ENCODE results near the gene CCDC89.

Gene CCDC89

DNA sequence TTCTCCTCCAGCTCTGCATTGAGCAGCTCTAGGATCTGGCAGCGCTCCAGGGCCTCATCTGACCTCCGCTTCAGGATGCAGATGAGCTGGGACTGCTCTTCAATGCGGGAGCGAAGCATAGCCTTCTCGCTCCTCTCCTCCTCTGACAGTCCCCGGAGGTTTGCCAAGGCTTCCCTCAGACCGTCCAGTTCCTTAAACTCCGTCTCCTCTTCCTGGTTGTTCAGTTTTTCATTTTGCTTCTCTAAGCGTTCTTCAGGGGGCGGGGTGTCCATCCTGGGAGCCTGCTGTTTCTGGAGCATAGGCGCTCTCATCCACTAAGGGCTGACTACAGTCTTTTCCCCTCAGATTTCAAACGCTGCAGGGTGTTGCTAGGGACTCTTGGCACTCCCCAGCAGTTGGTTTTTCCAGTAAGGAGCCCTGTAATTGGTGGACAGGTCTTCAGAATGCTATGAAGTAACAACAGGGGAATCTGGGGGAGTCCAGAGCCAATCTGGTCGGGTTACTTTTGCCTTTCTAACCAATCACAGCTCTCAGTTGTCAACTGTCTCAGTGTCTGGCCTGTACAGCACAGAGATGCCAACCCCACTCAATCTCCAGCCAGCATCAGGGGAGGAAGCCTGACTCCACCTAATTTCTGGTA lies at the start of gene CCDC89:
CCDC89 (minus strand) TSS at position 376 of the 640 bp plus-strand sequence; CDS start at position 311, 65 bp downstream.
- H3K4me3 ChIP-seq (ENCODE audit: low read length), result no peak within 1 kb of the TSS
- no peak for DNase-seq (ENCODE audit: low read depth, low spot score)
- no peaks in the 10 kb centered on the region for H3K36me3 ChIP-seq (ENCODE audit: control insufficient read depth, insufficient read depth, low read length)
- H3K27ac ChIP-seq (ENCODE audit: low read length), result no peak within 1 kb of the TSS
- H3K27me3 ChIP-seq (ENCODE audit: control insufficient read depth, insufficient read depth, low read length), result no peaks in the 10 kb centered on the region
- H3K9me3 ChIP-seq (ENCODE audit: control insufficient read depth, insufficient read depth, low read length), result no peaks in the 10 kb centered on the region
- WGBS (ENCODE audit: insufficient coverage, insufficient read length), result no CpG with 5 or more reads among the region's 13 CpGs
- H3K4me1 ChIP-seq (ENCODE audit: control insufficient read depth, insufficient read depth, low read length), result peaks cover 2% of the 10 kb centered on the region

DNA sequence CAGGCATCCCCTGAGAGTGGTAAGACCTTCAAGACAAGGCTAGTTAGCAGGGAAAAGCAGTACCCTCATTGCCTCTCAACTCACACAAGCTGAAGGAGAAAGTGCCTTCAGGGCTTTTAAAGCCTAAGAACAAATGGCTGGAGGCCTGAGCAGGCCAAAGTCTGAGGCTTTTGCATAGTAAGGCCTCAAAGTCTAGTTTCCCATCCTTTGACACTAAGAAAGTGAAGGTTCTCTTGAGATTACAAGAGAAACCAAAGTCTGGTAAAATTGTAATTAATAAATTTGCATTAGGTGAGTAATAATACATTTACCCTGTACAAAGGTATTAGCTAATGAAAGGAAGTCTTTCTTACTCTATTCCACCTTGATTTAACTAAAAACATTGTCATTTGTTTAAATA lies 47.0 kb upstream of the CCDC89 start:
- H3K27ac ChIP-seq (ENCODE audit: low read length), result no peak overlapping the region
- no peak for DNase-seq (ENCODE audit: low read depth, low spot score)
- H3K4me3 ChIP-seq (ENCODE audit: low read length), result no peak overlapping the region
- H3K9me3 ChIP-seq (ENCODE audit: control insufficient read depth, insufficient read depth, low read length), result no peaks in the 10 kb centered on the region
- no peaks in the 10 kb centered on the region for H3K36me3 ChIP-seq (ENCODE audit: control insufficient read depth, insufficient read depth, low read length)
- H3K4me1 ChIP-seq (ENCODE audit: control insufficient read depth, insufficient read depth, low read length), result no peaks in the 10 kb centered on the region
- H3K27me3 ChIP-seq (ENCODE audit: control insufficient read depth, insufficient read depth, low read length), result no peaks in the 10 kb centered on the region

DNA sequence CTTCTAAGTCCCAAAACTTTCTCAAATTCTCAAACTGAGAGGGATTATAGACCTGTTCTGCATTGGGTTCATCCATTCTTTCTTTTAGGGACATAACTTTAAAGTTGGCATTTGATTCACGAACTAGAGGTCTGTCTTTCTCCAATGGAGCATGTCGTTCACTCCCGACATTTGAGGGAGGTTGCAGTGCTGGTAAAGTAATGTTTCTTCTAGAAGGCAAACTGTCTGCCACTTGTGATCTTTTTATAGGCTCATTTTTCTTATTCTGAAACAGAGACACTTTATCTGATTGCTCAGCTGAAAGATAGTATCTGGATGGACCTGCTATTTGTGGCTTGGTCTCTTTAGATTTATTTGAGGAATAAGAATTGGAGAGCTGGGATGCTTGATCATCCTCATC lies 40.4 kb upstream of the CCDC89 start:
- DNase-seq (ENCODE audit: low read depth, low spot score), result no peak
- Histone ChIP-seq H3K4me3 (ENCODE audit: low read length) (no peak overlapping the region), H3K4me1 (ENCODE audit: control insufficient read depth, insufficient read depth, low read length) (no peaks in the 10 kb centered on the region), H3K27me3 (ENCODE audit: control insufficient read depth, insufficient read depth, low read length) (no peaks in the 10 kb centered on the region), H3K9me3 (ENCODE audit: control insufficient read depth, insufficient read depth, low read length) (no peaks in the 10 kb centered on the region), H3K27ac (ENCODE audit: low read length) (no peak overlapping the region), H3K36me3 (ENCODE audit: control insufficient read depth, insufficient read depth, low read length) (no peaks in the 10 kb centered on the region)
- no CpG with 5 or more reads among the region's 3 CpGs for WGBS (ENCODE audit: insufficient coverage, insufficient read length)

DNA sequence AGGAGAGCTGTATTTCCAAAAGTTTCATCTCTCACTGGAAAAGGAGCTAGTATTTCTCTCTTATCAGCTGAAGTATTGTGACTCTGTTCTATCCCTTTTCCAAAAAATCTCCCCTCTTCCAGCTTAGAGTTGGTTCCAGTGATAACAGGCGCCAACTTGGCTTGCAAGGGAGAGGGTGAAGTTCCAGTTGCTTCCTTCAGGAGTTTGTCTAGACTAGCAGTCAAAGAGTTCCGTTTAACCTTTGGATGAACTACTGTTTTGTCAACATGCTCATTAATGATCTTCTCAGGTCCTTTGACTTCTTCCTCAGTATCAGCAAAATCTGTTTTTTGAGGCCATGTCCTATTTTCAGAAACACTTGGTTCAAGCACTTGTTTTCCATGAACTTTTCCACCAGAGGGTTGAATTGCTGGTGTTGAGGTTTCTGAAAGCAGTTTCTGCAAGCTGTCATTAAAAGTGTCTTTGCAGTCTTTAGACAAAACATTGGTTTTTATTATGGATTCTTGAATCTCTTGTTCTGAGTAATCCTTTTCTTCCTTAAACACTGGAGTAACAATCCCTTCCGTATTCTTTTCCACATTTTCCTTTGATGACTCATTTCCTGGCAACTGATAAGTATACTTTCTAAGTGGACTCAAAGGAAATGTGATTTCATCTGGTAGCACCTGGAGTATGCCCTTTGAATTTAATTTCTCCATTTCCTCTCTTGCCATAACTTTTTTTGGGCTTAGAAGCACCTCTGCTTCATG lies 39.7 kb upstream of the CCDC89 start:
- no CpG with 5 or more reads among the region's 3 CpGs for WGBS (ENCODE audit: insufficient coverage, insufficient read length)
- Histone ChIP-seq H3K27me3 (ENCODE audit: control insufficient read depth, insufficient read depth, low read length) (no peaks in the 10 kb centered on the region), H3K27ac (ENCODE audit: low read length) (no peak overlapping the region), H3K4me3 (ENCODE audit: low read length) (no peak overlapping the region), H3K9me3 (ENCODE audit: control insufficient read depth, insufficient read depth, low read length) (no peaks in the 10 kb centered on the region), H3K4me1 (ENCODE audit: control insufficient read depth, insufficient read depth, low read length) (no peaks in the 10 kb centered on the region), H3K36me3 (ENCODE audit: control insufficient read depth, insufficient read depth, low read length) (no peaks in the 10 kb centered on the region)
- DNase-seq (ENCODE audit: low read depth, low spot score), result no peak

DNA sequence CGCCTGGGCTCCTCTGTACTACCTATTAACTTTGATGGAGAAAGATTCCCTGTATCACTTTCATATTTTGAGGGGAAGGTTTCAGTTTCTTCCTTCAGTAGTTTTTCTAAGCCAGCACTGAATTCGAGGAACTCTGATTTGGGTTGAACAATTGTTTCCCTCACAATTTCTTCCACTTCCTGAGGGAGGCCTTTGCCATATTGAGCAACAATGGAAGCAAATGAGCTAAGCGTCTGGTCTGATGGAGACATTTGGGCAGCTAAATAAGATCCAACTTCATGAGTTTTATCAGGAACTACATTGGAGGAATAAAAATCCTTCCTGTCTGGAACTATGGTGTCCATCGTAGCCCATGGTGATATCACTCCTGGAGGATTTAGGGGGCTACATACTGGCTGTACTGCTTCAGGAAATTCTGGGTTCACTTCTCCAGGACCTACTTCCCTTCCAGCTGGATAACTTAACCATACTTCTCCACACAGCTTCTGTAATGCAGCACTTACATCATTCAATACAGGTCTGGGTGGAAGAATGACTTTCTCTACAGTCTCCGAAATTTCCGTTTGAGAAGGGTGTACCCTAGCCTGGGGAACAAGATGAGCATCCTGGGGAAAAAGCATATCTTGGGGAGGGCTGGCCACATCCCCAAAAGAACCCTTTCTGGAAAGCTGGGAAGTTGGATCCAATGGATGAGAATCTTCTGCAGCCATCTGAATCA lies 38.9 kb upstream of the CCDC89 start:
- H3K9me3 ChIP-seq (ENCODE audit: control insufficient read depth, insufficient read depth, low read length), result no peaks in the 10 kb centered on the region

DNA sequence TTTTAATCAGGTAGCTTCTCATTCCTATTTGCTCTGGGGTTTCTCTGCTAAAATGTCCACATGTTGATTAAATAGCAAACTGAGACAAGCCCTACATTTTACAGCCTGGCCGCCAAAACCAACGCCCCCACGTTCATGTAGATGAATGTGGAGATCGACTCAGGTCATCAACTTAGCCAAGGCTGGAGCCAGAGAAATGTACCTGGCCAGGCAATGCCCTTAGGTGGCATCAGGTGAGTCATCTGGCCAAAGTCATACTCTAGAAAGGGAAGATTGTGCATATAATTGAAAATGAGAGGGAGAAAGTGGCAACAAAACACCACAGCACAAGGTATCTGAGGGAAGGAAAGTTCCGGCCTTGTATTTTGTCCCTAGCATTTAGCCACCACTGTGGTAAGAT lies 37.1 kb upstream of the CCDC89 start:
- no CpG with 5 or more reads among the region's 5 CpGs for WGBS (ENCODE audit: insufficient coverage, insufficient read length)
- Histone ChIP-seq H3K36me3 (ENCODE audit: control insufficient read depth, insufficient read depth, low read length) (no peaks in the 10 kb centered on the region), H3K4me1 (ENCODE audit: control insufficient read depth, insufficient read depth, low read length) (peaks cover 3% of the 10 kb centered on the region; the same call in 1 of the 2 replicates), H3K4me3 (ENCODE audit: low read length) (no peak overlapping the region), H3K9me3 (ENCODE audit: control insufficient read depth, insufficient read depth, low read length) (no peaks in the 10 kb centered on the region), H3K27me3 (ENCODE audit: control insufficient read depth, insufficient read depth, low read length) (no peaks in the 10 kb centered on the region), H3K27ac (ENCODE audit: low read length) (no peak overlapping the region)
- DNase-seq (ENCODE audit: low read depth, low spot score), result no peak

More for the DNA sequence above, 38.9 kb upstream of the CCDC89 start:
- DNase-seq (ENCODE audit: low read depth, low spot score), result no peak
- Histone ChIP-seq H3K27me3 (ENCODE audit: control insufficient read depth, insufficient read depth, low read length) (no peaks in the 10 kb centered on the region), H3K4me3 (ENCODE audit: low read length) (no peak overlapping the region), H3K36me3 (ENCODE audit: control insufficient read depth, insufficient read depth, low read length) (no peaks in the 10 kb centered on the region), H3K27ac (ENCODE audit: low read length) (no peak overlapping the region), H3K4me1 (ENCODE audit: control insufficient read depth, insufficient read depth, low read length) (no peaks in the 10 kb centered on the region)
- WGBS (ENCODE audit: insufficient coverage, insufficient read length), result no CpG with 5 or more reads among the region's 6 CpGs

DNA sequence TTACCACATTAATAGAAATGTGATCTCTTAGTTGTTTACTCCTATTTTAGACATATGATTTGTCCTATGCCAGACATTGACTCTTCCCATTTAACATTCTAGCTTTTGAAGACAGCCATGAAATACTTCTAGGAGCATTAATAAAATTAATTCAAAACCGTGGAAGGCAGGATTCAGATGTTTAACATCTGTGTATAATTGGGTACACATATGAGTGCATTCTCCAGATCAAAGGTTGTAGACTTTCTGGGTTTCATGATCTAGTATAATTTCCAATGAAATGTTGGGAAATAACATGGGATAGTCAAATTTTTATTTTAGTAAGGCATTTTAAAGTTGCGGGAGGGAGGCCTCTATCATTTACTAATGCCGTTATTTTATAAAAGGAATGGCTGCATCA lies 35.2 kb upstream of the CCDC89 start:
- Histone ChIP-seq H3K4me3 (ENCODE audit: low read length) (no peak overlapping the region), H3K36me3 (ENCODE audit: control insufficient read depth, insufficient read depth, low read length) (no peaks in the 10 kb centered on the region), H3K27me3 (ENCODE audit: control insufficient read depth, insufficient read depth, low read length) (no peaks in the 10 kb centered on the region), H3K9me3 (ENCODE audit: control insufficient read depth, insufficient read depth, low read length) (no peaks in the 10 kb centered on the region), H3K27ac (ENCODE audit: low read length) (no peak overlapping the region), H3K4me1 (ENCODE audit: control insufficient read depth, insufficient read depth, low read length) (peaks cover 4% of the 10 kb centered on the region; the same call in 1 of the 2 replicates)
- DNase-seq (ENCODE audit: low read depth, low spot score), result no peak
- WGBS (ENCODE audit: insufficient coverage, insufficient read length), result no CpG with 5 or more reads among the region's 3 CpGs

DNA sequence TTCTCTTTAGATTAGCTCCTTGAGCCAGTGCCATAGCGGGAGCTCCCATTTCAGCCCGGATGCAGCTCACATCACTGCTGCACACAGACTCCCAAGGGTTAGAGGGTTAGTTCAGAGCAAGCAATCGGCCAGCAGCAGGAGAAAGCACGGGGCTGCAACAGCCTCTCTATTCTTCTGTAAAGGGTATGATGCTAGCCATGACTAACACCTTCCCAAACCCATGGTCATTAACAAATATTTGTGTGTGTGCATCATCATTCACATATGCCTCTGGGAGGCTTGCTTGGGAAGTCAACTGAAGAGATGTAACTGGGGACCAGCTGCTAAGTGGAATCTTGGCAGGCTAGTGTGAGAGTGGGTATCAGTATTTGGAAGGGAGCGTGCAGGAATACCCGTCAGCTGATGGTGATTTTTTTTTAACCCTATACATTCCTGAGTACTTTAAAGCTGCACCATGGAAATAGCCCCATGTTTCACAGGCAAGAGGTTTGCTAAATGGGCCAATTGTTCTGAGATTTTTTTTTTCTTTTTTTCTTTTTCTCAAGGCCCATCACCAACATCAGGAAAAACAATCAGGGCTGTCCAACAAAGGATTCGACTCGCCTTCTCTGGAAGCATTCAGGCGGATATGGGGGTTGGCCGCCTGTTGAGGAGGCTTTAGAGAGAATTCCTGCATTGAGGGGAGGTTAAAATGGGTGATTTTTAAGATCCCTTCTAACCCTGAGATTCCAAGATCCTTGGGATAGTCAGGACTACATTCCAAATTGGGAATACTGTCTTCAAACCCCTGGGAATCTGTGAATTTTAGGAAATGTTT lies 33.2 kb upstream of the CCDC89 start:
- no peak overlapping the region for H3K27ac ChIP-seq (ENCODE audit: low read length)
- H3K27me3 ChIP-seq (ENCODE audit: control insufficient read depth, insufficient read depth, low read length), result no peaks in the 10 kb centered on the region
- peaks cover 5% of the 10 kb centered on the region; the same call in 1 of the 2 replicates for H3K4me1 ChIP-seq (ENCODE audit: control insufficient read depth, insufficient read depth, low read length)
- no peaks in the 10 kb centered on the region for H3K9me3 ChIP-seq (ENCODE audit: control insufficient read depth, insufficient read depth, low read length)
- no peaks in the 10 kb centered on the region for H3K36me3 ChIP-seq (ENCODE audit: control insufficient read depth, insufficient read depth, low read length)
- WGBS (ENCODE audit: insufficient coverage, insufficient read length), result no CpG with 5 or more reads among the region's 10 CpGs
- H3K4me3 ChIP-seq (ENCODE audit: low read length), result no peak overlapping the region
- DNase-seq (ENCODE audit: low read depth, low spot score), result peak; percentile 47

DNA sequence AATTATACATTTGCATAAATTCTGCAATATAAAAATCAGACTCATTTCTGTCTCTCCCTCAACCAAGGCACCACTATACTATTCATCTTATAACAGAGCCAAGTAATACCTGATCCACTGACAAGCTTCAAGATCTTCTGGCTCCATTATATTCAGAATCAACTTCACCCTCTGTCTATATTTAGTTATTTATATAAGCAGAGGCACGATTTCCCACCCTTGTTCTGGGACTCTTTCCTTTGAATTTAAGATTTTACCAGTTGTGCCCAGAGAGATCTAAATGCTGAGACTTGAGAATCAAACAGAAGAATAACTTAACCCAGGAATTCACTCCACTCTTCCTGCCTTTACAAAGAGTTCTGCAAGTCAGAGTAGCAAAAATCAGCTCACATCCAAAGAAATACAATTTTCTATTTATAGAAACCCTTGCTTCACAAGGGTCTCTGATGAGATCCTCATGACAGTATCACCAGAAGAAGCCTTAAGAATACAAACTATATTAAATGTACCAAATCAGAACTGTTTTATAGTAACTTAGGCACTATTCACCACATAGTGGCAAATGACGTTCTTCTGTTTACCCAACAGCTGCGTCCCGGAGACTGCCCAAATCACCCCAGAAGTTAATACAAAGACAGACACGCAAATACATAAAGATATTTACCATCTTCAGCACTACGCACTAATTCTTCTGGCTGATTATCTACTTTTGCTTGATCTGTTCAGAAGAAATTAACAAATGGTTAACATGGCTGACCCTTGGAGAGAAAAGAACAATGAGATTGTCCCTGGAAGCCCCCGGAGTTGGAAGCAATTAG lies 32.3 kb upstream of the CCDC89 start:
- Histone ChIP-seq H3K27ac (ENCODE audit: low read length) (no peak overlapping the region), H3K9me3 (ENCODE audit: control insufficient read depth, insufficient read depth, low read length) (no peaks in the 10 kb centered on the region), H3K4me3 (ENCODE audit: low read length) (no peak overlapping the region), H3K36me3 (ENCODE audit: control insufficient read depth, insufficient read depth, low read length) (no peaks in the 10 kb centered on the region), H3K27me3 (ENCODE audit: control insufficient read depth, insufficient read depth, low read length) (no peaks in the 10 kb centered on the region), H3K4me1 (ENCODE audit: control insufficient read depth, insufficient read depth, low read length) (peaks cover 5% of the 10 kb centered on the region; the same call in 1 of the 2 replicates)
- DNase-seq (ENCODE audit: low read depth, low spot score), result no peak
- WGBS (ENCODE audit: insufficient coverage, insufficient read length), result no CpG with 5 or more reads among the region's 7 CpGs
